ENCODE data around the gene FBLN7.
A peak's percentile ranks its signal among the peaks of the same experiment; 100 is the strongest.

The FBLN7 gene

DNA sequence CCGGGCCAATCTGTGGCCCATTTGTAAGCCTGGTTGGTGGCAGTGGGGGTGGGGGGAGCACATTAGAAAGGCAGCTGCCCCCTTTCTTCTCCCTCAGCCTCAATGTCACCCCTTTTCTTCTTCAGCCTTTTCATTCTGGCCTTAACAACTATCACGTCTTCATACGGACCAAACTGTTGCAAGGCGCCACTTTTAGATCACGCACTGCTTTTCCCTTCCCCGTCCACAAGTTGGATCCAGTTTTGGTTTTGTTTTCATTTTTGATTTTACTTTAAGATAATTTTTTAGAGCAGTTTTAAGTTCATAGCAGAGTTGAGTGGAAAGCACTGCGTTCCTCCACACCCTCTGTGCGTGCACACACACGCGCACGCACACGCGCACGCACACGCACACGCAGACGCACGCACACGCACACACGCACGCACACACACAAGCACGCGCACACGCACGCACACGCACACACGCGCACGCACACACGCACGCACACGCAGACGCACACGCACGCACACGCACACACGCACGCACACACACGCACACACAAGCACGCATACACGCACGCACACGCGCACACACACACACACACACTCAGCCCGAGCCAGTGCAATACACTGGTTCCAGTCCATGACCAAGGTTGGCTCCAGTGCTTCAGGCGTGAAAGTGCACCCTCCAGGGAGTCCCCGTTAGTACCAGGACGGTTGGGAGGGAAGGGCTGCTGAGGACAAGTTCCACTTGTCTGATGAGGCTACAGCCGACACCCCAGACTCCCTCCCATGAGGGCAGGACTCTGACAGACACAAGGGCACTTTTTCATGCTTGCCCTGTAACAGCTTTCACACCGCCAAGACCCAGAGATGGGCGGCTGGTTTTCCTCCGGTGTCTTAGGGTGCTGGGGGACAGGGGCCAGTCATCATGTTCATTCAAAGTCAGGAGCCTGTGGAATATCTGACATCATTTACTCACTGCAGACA is 22.4 kb downstream of the FBLN7 start:
- DNase-seq, result no peak

DNA sequence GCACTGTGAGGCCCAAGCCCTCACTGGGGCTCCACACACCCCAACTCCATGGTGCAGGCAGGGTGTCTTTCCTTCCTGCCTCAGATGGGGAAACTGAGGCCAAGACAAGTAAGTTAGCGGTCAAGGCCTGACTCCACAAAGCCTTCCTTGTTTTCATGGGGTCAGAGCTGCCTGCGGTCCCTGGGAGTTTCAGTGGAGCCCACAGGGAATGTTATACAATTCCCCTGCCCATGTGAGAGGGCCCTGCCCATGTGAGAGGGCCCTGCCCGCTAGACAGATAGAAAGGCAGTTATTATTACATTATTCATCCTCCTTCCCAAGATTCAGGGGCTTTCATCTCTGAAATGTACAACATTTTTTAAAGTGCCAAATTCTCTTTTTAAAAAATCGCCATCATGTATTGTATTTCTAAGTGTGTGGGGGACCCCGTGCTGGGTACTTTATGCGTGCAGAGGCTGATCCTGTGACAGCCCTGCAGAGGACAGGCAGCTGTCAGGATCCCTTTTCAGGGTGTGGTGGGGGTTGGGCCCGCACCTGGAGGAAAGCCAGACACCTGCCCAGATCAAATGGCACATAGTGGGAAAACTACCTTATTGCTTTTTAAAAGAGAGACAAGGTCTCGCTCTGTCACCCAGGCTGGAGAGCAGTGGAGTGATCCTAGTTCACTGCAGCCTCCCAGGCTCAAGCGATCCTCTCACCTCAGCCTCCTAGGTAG is 23.4 kb downstream of the FBLN7 start:
- no peak for DNase-seq

DNA sequence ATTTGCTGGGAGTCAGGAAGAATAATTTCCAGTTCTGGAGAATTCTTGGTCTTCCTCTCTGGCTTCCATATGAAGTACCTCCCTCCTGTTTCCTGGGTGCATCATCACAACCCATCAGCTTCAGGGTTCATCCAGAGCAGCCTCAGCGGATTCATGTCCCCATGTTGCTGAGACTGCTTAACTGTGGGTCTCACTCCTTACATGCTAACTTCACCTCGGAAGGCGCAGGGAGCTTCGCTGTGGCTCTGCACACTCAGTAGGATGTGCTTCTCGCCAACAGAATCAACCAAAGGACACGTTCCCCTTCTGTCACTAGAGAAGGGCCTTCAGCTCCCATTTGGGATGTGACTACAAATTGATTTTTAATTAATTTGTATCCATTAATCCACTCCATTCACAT is 24.2 kb downstream of the FBLN7 start:
- no peak for DNase-seq

DNA sequence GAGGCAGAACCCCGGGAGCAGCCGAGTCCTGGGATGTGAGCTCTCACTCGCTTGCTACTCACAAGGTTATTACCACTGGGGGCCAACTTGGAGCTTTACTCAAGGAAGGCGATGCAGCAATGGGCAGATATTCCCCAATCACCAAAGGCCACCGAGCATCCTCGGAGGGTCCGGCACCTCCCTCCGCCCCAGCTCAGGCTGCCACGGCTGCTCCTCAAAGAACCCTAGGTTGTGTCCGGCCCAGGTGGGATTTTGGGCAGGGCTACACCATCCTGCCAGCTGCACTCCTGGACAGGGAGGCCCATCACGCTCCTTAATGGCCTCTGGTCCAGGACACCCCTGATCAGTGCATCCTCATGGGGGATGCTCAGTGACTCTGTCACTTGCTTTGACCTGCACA is 24.8 kb downstream of the FBLN7 start:
- no peak for DNase-seq

DNA sequence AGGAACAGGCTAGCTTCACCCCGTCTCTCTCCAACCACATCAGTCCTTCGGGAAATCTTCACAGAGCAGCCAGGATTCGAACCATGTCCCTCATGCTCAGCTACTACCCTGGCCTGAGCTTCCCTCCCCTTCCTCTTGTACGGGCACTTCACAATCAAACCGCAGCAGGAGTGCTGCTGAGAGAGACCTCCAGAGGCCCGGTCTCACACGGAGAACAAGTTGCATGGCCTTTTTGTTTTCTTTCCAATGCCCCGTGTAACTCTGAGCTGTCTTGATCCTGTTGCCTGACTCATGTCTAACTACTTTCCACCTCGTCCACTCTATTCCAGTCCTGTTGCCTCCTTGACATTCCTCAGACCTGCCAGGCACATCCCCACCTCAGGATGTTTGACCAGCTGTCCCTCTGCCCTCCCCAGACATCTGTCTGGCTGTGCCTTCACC is 25.4 kb downstream of the FBLN7 start:
- DNase-seq, result no peak

DNA sequence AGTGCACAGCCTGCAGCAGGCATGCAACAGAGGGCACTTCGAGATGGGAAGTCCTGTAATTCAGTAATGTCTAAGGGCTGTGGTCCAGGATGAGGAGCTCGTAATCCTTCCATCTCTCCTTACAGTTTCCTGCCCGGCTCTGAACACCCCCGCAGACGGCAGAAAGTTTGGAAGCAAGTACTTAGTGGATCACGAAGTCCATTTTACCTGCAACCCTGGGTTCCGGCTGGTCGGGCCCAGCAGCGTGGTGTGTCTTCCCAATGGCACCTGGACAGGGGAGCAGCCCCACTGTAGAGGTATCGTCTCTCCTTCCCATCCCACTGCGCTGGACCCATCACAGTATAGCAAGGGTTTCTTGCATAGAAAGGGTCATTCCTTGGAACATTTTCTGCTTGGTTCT is 26.7 kb downstream of the FBLN7 start:
- DNase-seq, result no peak

DNA sequence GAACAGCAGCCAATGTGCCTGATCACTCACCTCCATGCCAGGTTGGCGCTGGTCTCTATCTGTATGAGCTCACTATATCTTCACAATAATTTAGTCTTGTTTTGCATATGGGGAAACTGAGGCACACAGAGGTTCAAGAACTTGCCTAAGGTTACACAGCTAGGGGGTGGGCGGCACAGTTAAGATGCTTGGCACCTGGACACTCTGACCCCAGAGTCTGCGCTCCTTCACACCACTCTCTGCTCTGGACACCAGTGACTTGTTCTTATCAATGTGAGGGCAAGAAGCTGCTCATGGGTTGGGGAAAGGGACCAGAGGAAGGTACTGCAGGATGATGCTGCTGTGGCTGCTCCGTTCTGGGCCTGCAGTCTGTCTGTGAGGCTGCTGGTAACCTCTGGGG is 27.1 kb downstream of the FBLN7 start:
- DNase-seq, result no peak

DNA sequence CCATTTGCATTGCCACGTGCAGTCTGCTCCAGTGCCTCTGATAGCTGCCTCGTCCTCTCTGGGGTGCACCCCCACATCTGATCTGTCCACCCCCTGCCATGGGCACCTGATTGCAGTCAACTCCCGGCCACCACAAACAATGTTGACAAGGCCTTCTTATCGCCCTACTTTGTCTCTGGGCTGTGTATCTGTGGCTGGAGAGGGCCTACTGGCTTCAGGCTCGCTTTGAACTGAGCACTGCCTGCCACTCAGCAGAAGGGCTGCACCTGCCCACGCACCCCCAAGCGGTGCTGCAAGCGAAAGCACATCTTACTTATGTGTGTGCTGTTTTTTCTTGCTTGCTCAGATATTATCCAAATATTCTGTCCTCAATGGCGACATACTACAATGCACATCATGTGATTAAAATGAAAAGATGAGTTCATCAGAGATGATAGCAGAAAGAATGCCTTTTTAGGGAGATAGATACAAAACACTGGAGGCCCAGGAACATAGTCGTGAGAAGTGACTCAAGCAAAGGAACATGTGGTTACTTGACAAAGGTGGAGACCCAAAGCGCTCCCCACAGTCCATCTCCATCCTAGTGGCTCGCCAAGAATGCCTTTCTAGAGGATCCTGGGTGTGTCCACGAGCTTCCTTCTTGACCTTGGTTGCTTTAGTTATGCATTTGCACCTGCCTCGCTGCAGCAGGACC is 28.8 kb downstream of the FBLN7 start:
- DNase-seq, result peak; percentile 40

DNA sequence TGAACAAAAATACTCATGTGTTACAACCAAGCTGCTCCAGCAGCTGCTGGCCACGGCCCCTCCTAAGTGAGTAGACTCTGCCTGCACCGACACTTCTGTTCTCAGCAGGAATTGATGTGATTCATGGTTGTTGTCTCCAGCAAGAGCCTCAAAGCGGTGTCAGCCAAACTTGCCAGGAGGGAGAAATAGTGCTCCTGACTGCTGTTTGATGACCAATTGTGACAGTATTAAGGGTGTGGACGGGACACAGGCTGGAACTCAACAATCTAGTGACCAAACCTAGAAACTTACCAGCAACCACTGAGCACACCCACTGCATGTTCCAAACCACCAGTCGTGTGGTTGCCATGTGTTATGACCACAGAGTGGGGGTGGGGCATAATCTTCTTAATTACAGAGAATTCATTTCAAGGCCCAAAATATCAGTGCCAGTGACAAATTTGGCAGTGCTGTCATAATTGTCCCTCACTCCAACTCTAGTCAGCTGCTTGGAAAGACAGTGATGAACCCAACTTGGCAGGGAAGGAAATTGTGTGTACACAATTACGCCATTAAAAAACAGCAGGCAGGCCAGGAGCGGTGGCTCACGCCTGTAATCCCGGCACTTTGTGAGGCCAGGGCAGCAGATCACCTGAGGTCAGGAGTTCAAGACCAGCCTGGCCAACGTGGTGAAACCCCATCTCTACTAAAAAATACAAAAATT is 30.4 kb downstream of the FBLN7 start:
- no peak for DNase-seq

DNA sequence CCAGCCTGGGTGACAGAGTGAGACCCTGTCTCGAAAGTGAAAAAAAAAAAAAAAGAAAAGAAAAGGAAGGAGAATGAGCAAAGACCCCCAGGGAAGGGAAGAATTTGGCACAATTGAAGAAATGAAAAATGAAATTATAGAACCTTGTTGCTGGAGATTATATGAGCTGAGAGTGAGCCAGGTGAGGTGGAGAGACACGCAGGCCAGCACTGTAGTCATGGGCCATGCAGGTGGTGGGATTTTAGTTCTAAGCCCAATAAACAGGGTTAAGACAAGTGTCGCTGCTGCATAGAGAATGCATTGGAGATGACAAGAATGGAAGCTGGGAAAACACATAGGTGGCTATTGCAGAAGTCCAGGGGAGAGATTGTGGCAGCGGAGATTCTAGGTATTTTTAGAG is 32.3 kb downstream of the FBLN7 start:
- DNase-seq, result no peak

DNA sequence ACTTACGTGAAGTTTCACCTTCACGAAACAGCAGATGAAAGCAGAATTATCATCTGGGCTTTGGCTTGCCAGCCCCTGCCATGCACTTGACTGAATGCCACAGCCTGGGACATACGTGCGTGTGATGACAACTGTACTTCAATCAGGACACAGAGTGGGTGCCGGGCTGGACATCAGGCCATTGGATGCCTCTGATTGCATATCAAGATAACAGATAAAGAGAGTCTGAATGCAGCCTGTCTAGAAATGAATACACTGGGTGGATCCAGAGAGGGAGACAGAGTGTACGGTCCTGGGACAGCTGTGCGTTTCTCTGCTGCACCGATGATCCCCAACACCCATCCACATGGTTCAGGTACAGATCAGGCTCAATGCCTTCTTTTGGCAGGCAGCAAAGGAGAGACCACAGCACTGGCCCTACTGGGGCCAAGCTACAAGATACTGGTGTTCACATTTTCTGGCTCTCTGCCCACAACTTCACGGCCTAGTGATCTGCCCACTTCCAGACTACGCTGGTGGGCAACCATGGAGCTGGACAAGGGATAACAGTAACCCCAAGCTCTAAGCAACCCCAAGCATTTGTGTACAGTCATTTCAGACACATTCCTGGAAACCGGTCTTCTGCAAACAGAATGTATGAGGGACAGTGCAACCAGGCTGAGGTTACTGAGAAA is 35.6 kb downstream of the FBLN7 start:
- DNase-seq, result no peak

DNA sequence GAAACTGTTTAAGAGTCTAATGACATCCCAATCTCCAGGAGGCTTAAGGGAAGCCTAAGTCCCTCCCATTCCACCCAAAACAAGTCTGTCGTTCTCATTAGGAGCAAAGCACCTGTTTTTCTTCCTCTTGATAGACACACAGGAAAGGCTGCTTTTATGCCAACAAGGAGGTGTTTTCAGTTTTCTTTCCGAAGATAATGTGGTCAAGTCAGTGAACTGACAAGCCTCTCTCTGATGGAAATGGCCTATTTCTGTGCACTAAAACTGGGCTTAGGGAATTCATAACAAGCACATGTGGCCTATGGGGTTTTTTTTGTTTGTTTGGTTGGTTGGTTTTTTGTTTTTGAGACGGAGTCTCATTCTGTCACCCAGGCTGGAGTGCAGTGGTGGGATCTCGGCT is 36.2 kb downstream of the FBLN7 start:
- no peak for DNase-seq

DNA sequence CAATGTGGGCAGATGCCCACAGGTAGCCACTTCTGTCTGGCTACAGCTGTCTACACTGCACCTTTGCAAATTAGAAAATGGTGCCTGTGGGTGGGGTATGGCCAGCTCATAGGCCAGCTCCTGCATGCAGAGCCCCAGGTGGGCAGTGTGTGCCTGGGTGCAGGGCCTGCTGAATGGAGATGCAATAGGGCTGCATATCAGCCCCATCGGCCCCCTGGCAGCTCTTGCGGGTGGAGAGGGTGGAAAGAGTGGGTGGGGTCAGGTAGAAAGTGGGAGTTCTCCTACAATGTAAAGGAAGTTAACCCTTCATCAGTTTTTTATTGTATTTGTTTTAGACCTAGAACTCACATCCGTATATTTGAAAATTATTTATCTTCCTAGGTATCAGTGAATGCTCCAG is 37.1 kb downstream of the FBLN7 start:
- no peak for DNase-seq

DNA sequence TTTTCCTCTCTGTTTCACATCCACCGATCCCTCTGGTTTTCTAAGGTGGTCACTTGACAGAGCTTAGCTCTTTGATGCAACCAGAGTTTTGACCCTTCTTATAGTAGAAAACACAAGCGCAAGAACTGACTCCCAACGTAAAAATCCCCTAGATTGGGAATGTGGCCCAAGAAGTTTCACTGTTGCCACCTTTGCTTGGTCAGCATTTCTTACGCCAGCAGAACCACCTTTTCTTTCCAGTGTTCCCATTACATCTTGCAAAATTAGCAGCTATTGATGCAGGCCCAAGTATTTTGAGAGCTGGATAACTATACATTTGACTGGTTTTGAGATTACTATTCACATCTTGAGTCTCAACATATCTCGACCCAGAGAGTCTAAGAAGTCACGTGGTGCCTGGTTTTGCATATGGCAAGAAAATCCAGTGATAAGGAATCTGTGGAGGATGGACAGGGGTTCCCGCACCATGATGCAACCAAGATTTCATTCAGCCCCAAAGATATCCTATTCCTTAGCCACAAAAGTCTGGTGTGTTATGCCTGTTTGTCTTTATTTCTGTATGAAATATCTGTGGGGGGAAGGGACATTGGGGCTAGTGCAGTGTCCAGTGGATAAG is 37.9 kb downstream of the FBLN7 start:
- DNase-seq, result no peak

DNA sequence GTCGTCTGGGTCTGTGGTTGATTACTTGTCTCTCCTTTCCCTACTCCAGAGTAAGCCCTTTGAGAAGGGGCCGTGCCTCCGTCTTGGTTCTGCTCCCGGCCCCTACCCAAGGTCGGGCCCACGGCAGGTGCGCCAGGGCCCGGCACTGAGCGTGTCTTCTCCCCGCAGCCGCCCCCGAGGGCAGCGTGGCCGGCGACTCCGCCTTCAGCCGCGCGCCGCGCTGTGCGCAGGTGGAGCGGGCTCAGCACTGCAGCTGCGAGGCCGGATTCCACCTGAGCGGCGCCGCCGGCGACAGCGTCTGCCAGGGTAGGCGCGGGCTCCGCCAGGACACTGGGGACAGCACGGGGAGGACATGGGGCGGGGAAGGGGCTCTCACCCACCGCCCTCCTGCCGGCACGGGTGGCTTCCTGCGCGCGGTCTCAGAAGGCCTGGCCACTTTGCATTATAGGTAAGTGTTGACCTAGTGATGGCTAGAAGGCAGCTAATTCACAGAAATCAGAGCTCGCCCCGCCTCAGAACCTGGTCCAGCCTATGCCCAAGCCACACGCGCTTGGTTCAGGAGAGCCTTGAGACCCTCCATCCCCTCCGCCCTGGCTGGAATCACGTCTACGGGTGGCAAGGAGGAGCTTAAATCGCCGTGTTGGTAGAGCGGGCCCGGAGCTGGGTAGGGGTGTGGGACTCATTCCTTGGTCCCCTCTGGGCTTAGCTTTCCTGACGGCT is 43.5 kb downstream of the FBLN7 start:
- peak; percentile 71 for DNase-seq

DNA sequence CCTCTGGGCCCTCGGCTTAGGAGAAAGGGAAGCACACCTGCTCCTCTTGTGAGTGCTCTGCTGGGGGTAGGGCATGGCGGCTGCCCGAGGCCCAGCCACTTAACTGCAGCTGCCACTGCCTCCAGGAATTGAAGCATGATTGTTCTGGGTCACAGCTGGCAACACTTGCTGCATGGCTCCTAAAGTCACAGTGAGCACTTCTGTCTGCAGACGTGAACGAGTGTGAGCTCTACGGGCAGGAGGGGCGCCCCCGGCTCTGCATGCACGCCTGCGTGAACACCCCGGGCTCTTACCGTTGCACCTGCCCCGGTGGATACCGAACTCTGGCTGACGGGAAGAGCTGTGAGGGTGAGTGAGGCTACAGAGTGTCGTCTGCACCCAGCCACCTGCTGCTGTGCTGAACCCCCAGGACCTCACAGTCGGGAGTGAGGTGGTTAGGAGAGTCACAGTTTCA is 44.4 kb downstream of the FBLN7 start:
- peak; percentile 74 for DNase-seq

DNA sequence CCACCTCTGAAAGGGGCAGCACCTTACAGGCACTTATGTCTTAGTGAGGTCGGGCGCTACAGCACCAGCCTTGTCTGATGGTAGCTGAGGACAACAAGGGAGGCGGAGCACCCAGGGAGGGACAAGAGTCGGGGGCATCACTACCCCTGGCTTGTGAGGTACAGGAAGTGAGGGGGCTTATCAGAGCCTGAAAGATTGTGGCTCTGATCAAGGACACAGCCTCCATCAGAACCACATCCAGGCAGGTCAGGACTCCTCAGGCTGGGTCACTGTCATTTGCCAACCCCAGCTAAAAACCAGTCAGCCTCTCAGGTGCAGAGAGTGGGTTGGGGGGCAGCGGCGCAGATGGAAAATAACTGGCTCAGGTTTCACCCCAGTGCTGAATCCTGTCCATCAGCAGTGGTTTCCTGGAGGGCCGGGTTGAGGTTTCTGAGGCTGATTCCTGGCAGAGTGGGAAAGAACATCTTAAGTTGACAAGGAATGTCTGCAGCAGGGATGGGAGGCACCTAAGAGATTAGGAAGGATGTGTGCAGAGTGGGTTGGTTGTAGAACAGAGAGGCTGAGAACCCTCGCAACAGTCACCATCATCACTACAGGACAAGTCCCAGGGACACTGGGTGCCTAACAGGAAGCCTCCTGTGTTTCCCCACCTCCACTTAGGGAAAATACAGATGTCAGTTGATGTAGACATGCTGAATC is 45.3 kb downstream of the FBLN7 start:
- DNase-seq, result no peak

DNA sequence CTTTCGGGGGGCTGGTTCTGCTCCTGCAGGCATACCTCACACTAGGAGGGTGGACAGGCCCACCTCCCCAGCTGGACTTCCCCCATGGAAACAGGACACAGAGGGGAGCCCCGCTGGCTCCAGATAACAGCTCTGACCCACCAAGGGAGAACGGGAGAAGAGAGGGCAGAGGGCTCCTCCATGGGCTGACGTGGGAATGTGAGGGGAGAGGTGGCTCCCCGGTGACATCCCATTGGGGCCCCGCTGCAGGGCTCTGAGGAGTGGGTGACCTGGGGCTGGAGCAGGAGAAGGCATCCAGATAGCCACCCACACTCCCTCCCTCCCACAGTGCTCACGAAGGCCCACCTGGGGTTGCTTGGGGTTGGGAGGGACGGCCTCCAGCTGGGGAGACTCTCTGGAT is 45.9 kb downstream of the FBLN7 start:
- no peak for DNase-seq

DNA sequence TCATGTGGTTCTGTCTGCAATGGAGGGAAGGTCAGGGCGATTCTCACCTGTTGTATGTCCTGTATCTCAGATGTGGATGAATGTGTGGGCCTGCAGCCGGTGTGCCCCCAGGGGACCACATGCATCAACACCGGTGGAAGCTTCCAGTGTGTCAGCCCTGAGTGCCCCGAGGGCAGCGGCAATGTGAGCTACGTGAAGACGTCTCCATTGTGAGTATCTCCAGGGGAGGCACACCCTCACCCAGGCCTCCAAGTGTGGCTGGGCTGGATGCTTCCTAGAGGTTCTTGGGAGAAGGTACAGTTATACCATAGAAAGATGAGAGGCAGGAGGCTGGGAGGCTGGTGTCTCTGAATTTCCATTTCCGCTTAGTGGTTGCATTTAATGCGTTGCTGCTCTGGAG is 46.9 kb downstream of the FBLN7 start:
- no peak for DNase-seq

DNA sequence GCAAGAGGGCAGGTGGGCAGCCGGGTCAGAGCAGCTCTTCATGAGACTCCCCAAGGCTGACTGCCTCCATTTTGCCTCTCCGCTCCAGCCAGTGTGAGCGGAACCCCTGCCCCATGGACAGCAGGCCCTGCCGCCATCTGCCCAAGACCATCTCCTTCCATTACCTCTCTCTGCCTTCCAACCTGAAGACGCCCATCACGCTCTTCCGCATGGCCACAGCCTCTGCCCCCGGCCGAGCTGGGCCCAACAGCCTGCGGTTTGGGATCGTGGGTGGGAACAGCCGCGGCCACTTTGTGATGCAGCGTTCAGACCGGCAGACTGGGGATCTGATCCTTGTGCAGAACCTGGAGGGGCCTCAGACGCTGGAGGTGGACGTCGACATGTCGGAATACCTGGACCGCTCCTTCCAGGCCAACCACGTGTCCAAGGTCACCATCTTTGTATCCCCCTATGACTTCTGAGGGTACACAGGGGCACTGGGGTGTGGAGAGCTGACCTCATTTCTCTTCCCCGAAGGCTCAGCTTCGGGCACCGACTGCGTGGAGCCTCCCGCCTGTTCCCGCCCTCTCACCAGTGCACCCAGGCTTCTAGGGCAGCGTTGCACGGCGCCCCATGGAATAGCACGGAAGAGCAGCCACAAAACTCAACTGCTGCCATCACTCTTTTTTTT is 49.0 kb downstream of the FBLN7 start:
- DNase-seq, result peak; percentile 37
